ENCODE results near the gene TBC1D7. TPM values are rescaled to one million over a fixed set of nuclear protein-coding genes. Genes with fewer than 3 reads are reported as not detected.

The TBC1D7 gene
- total and polyA plus RNA-seq, 10 of the 15 experiments (the other 5 are each of a cell fraction or from before 2014, with no cell fraction given) = 20.1 to 65.9 (median 31.3) TPM

DNA sequence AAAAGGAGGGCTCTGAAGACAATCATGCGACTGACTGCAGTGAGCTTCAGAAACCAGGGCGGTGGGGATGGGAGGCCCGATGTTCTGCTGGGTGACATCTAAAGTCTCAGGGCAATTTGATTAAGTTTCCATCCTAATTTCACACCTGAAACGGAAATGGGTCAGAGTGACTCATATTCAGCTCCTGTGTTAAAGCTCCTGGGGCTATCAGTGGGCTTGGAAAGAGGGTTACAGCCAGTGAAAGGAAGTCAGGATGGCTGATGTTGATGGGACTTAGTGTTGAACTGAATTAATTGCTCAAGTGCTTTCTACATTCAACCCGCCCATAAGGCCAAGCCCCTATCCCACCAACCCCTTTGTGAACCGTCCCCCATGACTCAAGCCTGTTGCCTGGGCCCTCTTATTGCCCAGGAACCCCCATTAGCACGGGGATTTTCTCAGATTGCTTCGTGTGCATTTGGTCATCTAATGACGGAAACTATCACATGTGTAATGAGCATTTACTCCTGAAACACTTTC is 47.1 kb upstream of the TBC1D7 start (continued):
- no peak for TF ChIP-seq USF2 (IDR thresholded peaks at IDR 0.05; ENCODE audit: borderline replicate concordance, low read depth, low read length)
- no peak for TF ChIP-seq ZNF384 (IDR thresholded peaks at IDR 0.05; ENCODE audit: borderline replicate concordance, low read depth, low read length)
- no peak for TF ChIP-seq MYC (IDR thresholded peaks at IDR 0.05; ENCODE audit: insufficient read depth, insufficient read length, insufficient replicate concordance, low read length, severe bottlenecking)
- TF ChIP-seq, protein P1, sequence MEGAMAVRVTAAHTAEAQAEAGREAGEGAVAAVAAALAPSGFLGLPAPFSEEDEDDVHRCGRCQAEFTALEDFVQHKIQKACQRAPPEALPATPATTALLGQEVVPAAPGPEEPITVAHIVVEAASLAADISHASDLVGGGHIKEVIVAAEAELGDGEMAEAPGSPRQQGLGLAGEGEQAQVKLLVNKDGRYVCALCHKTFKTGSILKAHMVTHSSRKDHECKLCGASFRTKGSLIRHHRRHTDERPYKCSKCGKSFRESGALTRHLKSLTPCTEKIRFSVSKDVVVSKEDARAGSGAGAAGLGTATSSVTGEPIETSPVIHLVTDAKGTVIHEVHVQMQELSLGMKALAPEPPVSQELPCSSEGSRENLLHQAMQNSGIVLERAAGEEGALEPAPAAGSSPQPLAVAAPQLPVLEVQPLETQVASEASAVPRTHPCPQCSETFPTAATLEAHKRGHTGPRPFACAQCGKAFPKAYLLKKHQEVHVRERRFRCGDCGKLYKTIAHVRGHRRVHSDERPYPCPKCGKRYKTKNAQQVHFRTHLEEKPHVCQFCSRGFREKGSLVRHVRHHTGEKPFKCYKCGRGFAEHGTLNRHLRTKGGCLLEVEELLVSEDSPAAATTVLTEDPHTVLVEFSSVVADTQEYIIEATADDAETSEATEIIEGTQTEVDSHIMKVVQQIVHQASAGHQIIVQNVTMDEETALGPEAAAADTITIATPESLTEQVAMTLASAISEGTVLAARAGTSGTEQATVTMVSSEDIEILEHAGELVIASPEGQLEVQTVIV (IDR thresholded peaks at IDR 0.05; ENCODE audit: borderline replicate concordance, partially characterized antibody) = peak; percentile 23
- no peak for TF ChIP-seq RCOR1 (conservative IDR thresholded peaks at IDR 0.05; ENCODE audit: low read depth, low read length)
- TF ChIP-seq NFIC (IDR thresholded peaks at IDR 0.05; ENCODE audit: low read depth, low read length) = peak; percentile 84
- TF ChIP-seq, protein P2, sequence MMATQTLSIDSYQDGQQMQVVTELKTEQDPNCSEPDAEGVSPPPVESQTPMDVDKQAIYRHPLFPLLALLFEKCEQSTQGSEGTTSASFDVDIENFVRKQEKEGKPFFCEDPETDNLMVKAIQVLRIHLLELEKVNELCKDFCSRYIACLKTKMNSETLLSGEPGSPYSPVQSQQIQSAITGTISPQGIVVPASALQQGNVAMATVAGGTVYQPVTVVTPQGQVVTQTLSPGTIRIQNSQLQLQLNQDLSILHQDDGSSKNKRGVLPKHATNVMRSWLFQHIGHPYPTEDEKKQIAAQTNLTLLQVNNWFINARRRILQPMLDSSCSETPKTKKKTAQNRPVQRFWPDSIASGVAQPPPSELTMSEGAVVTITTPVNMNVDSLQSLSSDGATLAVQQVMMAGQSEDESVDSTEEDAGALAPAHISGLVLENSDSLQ (IDR thresholded peaks at IDR 0.05) = peak; percentile 50
- TF ChIP-seq DPF2 (IDR thresholded peaks at IDR 0.05) = peak; percentile 95; the same call in 1 of the 2 replicates
- TF ChIP-seq GATAD2B (conservative IDR thresholded peaks at IDR 0.05; ENCODE audit: low read depth) = peak; percentile 83
- TF ChIP-seq, protein P3, sequence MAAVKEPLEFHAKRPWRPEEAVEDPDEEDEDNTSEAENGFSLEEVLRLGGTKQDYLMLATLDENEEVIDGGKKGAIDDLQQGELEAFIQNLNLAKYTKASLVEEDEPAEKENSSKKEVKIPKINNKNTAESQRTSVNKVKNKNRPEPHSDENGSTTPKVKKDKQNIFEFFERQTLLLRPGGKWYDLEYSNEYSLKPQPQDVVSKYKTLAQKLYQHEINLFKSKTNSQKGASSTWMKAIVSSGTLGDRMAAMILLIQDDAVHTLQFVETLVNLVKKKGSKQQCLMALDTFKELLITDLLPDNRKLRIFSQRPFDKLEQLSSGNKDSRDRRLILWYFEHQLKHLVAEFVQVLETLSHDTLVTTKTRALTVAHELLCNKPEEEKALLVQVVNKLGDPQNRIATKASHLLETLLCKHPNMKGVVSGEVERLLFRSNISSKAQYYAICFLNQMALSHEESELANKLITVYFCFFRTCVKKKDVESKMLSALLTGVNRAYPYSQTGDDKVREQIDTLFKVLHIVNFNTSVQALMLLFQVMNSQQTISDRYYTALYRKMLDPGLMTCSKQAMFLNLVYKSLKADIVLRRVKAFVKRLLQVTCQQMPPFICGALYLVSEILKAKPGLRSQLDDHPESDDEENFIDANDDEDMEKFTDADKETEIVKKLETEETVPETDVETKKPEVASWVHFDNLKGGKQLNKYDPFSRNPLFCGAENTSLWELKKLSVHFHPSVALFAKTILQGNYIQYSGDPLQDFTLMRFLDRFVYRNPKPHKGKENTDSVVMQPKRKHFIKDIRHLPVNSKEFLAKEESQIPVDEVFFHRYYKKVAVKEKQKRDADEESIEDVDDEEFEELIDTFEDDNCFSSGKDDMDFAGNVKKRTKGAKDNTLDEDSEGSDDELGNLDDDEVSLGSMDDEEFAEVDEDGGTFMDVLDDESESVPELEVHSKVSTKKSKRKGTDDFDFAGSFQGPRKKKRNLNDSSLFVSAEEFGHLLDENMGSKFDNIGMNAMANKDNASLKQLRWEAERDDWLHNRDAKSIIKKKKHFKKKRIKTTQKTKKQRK (IDR thresholded peaks at IDR 0.05; ENCODE audit: low read depth, low read length) = no peak
- no peak for TF ChIP-seq SRF (IDR thresholded peaks at IDR 0.05; ENCODE audit: low read depth in 2 of 2, low read length in 2 of 2)
- no peak for TF ChIP-seq HDAC6 (IDR thresholded peaks at IDR 0.05; ENCODE audit: unreplicated experiment)
- TF ChIP-seq TBL1XR1 (IDR thresholded peaks at IDR 0.05; ENCODE audit: low read depth, low read length) = peak; percentile 31; the same call in 1 of the 2 replicates
- no peak; the same call in 1 of the 2 replicates for TF ChIP-seq TARDBP (IDR thresholded peaks at IDR 0.05; ENCODE audit: borderline replicate concordance)
- no peak for TF ChIP-seq CHD1 (IDR thresholded peaks at IDR 0.05; ENCODE audit: low read depth, low read length)
- peak; percentile 97 for TF ChIP-seq MEF2B (IDR thresholded peaks at IDR 0.05; ENCODE audit: partially characterized antibody, poor library complexity, severe bottlenecking)
- no peak for TF ChIP-seq SUZ12 (IDR thresholded peaks at IDR 0.05; ENCODE audit: unreplicated experiment)
- TF ChIP-seq MTA3 (IDR thresholded peaks at IDR 0.05; ENCODE audit: borderline replicate concordance, low read length) = no peak
- TF ChIP-seq SMC3 (IDR thresholded peaks at IDR 0.05; ENCODE audit: borderline replicate concordance, low read length) = peak; percentile 24; the same call in 1 of the 2 replicates
- TF ChIP-seq TCF7 (IDR thresholded peaks at IDR 0.05; ENCODE audit: borderline replicate concordance) = no peak

Data from GM12878 (cell line).